ENCODE data around the gene NECTIN4.
A peak's percentile ranks its signal among the peaks of the same experiment; 100 is the strongest.
"Not testable (repeated sequence)": the region's sequence is repeated elsewhere in the genome, so short reads cannot be mapped to it uniquely, and the experiment has no call there.

Gene NECTIN4

GRCh38 chr1:161082483-161082882, 6.9 kb downstream of the NECTIN4 start:
- no peak for DNase-seq (ENCODE audit: low read depth in 2 of 2)

GRCh38 chr1:161081519-161081918, 7.8 kb downstream of the NECTIN4 start:
- DNase-seq (ENCODE audit: low read depth in 2 of 2), result no peak

GRCh38 chr1:161080441-161081405, 8.6 kb downstream of the NECTIN4 start:
- no peak for DNase-seq (ENCODE audit: low read depth in 2 of 2)

- no peak for DNase-seq (ENCODE audit: low read depth in 2 of 2)
Measured at GRCh38 chr1:161079436-161080110, 9.8 kb downstream of the NECTIN4 start.

- DNase-seq (ENCODE audit: low read depth in 2 of 2), result no peak
Measured at GRCh38 chr1:161077426-161077825, 11.9 kb downstream of the NECTIN4 start.

GRCh38 chr1:161076410-161076809, 12.9 kb downstream of the NECTIN4 start:
- DNase-seq (ENCODE audit: low read depth in 2 of 2), result no peak

- no peak for DNase-seq (ENCODE audit: low read depth in 2 of 2)
Measured at GRCh38 chr1:161074676-161075368, 14.5 kb downstream of the NECTIN4 start.

GRCh38 chr1:161073474-161074121, 15.8 kb downstream of the NECTIN4 start:
- DNase-seq (ENCODE audit: low read depth in 2 of 2), result no peak

- no peak for DNase-seq (ENCODE audit: low read depth in 2 of 2)
Measured at GRCh38 chr1:161072751-161073449, 16.5 kb downstream of the NECTIN4 start.

- peak; percentile 26 to 28 for DNase-seq (ENCODE audit: low read depth in 2 of 2)
Measured at GRCh38 chr1:161071886-161072371, 17.4 kb downstream of the NECTIN4 start.

- no peak for DNase-seq (ENCODE audit: low read depth in 2 of 2)
Measured at GRCh38 chr1:161070761-161071160, 18.6 kb downstream of the NECTIN4 start.

- DNase-seq (ENCODE audit: low read depth in 2 of 2), result peak; percentile 69 to 75
Measured at GRCh38 chr1:161069731-161070270, 19.6 kb downstream of the NECTIN4 start, which contains the start of gene ARHGAP30. Gene ARHGAP30 (minus strand): TSS chr1:161069891. CDS start chr1:161069624, 267 bp downstream.

GRCh38 chr1:161069241-161069640, 20.1 kb downstream of the NECTIN4 start:
- no peak for DNase-seq (ENCODE audit: low read depth in 2 of 2)

GRCh38 chr1:161068306-161069234, 20.8 kb downstream of the NECTIN4 start:
- peak; percentile 64 to 80 for DNase-seq (ENCODE audit: low read depth in 2 of 2)

GRCh38 chr1:161066694-161067093, 22.7 kb downstream of the NECTIN4 start:
- DNase-seq (ENCODE audit: low read depth in 2 of 2), result no peak

GRCh38 chr1:161065681-161066080, 23.7 kb downstream of the NECTIN4 start:
- not testable (repeated sequence) for DNase-seq (ENCODE audit: low read depth in 2 of 2)

GRCh38 chr1:161063936-161064335, 25.4 kb downstream of the NECTIN4 start:
- not testable (repeated sequence) for DNase-seq (ENCODE audit: low read depth in 2 of 2)

GRCh38 chr1:161061419-161061818, 27.9 kb downstream of the NECTIN4 start:
- no peak for DNase-seq (ENCODE audit: low read depth in 2 of 2)

- DNase-seq (ENCODE audit: low read depth in 2 of 2), result no peak
Measured at GRCh38 chr1:161059293-161059692, 30.1 kb downstream of the NECTIN4 start.

Data from stimulated activated CD4-positive, alpha-beta T cell treated with anti-CD3 and anti-CD28 coated beads, Interleukin-4, amount 100 ng/mL, for 48 hours (primary cell).